ENCODE measurements around the gene PRKN.

The PRKN gene

DNA sequence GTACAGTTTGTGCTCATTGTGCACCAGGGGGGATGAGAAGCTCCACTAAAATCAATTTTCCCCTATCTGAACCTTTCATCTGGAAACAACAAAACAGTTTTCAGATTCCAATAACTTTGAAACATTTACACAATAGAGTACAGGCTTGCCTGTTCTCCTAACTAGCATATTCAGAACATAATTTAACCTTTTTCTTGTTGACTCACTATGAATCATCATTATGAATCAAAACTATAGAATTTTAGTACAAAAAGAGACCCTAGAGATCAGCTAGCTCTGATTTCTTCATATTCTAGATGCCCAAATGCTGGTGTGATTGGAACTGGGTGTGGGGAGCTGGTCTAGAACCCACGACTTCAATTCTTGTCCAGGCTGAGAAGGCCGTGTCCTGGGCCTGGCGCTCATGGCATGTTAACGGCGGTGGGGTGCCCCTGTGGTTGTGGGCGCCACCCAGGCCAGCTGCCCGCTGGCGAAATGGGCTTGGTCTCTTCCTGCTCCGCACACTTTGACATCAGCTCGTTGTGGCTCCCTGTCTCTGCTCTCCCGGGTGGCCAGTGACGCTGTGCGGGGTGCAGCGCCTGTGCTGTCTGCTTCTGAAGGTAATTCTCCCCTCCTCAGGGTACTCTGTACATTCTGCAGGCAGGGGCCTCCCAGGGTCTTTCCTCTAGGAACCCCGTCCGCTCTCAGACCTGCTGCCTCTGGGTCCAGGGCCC lies 1423.8 kb downstream of the PRKN start:
- peaks cover 5% of the 10 kb centered on the region for H3K27me3 Mint-ChIP-seq
- ATAC-seq (ENCODE audit: low read depth), result no peak
- H3K4me3 Mint-ChIP-seq, result no peak overlapping the region
- no peaks in the 10 kb centered on the region for H3K36me3 Mint-ChIP-seq
- no peak overlapping the region for H3K27ac Mint-ChIP-seq
- H3K9me3 Mint-ChIP-seq, result peaks cover 1% of the 10 kb centered on the region
- no peaks in the 10 kb centered on the region for H3K4me1 Mint-ChIP-seq
- no peak for DNase-seq (ENCODE audit: low spot score in 2 of 2)

DNA sequence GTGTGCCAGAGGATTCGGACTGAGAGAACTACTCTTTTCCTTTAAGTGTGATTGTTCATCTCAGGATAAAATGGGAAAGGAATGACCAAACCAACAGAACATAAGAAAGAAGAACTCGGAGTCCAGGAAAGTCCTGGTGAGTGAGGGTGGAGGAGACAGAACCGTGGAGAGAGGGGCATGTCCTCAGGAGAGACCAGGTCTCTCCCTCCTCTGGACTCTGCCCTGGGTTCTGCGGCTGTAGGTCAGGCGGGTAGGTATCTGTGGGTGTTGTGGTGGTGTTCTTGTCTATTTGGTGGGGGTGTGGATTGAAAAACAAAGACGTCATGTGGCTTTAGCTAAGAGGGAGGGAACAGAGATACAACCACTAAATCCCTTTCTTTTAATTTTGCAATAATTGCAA lies 1424.6 kb downstream of the PRKN start:
- Mint-ChIP-seq H3K4me1 (no peaks in the 10 kb centered on the region), H3K27ac (no peak overlapping the region), H3K9me3 (peaks cover 1% of the 10 kb centered on the region), H3K36me3 (no peaks in the 10 kb centered on the region), H3K4me3 (no peak overlapping the region), H3K27me3 (peaks cover 5% of the 10 kb centered on the region)
- DNase-seq (ENCODE audit: low spot score in 2 of 2) (no peak), ATAC-seq (ENCODE audit: low read depth) (no peak)

DNA sequence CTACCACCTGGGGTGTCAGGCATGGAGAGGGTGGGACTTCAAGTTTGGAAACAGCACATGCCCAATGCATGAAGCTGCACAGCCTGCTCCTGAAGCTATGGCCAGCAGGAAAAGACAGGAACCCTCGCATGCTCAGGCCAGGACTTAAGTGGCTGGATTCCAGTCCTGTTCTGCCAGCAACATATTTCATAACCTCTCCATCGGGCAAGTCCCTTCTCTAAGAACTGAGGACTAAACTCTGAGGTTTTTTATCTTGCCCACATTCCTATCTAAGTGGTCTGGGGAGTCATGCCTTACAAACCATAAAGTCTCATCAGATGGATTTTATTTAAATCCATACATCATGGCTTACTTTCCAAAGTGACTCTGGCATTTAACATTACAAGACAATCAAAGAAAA lies 1426.2 kb downstream of the PRKN start:
- H3K36me3 Mint-ChIP-seq, result no peaks in the 10 kb centered on the region
- H3K9me3 Mint-ChIP-seq, result no peaks in the 10 kb centered on the region
- no peak for ATAC-seq (ENCODE audit: low read depth)
- no peak overlapping the region for H3K4me3 Mint-ChIP-seq
- no peak for DNase-seq (ENCODE audit: low spot score in 2 of 2)
- H3K4me1 Mint-ChIP-seq, result no peaks in the 10 kb centered on the region
- H3K27me3 Mint-ChIP-seq, result peaks cover 5% of the 10 kb centered on the region
- no peak overlapping the region for H3K27ac Mint-ChIP-seq

DNA sequence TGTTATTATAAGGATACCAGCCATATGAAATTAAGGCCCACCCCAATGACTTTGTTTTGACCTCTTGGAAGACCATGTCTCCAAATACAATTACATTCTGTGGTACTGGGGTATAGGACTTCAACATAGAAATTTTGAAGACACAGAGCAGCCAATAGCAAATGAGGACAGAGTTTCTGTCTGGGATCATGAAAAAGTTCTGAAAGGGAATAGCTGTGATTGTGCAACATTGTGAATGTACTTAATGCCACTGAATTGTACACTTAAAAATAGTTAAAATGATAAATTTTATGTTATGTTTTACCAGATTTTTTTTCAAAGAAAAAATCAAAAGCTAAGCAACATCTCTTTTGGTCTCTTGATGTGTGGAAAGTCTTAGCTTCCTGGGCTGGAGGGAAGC lies 1426.7 kb downstream of the PRKN start:
- Mint-ChIP-seq H3K9me3 (no peaks in the 10 kb centered on the region), H3K27me3 (peaks cover 3% of the 10 kb centered on the region), H3K36me3 (no peaks in the 10 kb centered on the region), H3K4me1 (no peaks in the 10 kb centered on the region), H3K27ac (no peak overlapping the region), H3K4me3 (no peak overlapping the region)
- DNase-seq (ENCODE audit: low spot score in 2 of 2) (no peak), ATAC-seq (ENCODE audit: low read depth) (no peak)

DNA sequence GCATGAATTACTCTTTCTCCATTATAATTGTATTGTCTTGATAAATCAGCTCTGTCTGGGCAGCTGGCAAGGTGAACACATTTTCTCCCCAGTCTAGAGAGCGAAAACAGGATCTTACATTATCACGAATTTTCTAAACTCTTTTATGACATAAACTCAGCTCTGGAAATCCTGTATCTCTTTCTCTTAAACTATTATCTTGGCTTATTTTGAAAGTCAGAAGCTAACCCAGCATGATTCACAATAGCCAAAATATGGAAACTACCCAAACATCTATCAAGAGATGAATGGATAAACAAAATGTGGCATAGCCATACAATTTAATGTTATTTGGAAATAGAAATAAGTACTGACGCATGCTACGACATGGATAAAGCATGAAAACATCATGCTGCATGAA lies 1427.8 kb downstream of the PRKN start:
- no peak overlapping the region for H3K4me3 Mint-ChIP-seq
- no peaks in the 10 kb centered on the region for H3K4me1 Mint-ChIP-seq
- ATAC-seq (ENCODE audit: low read depth), result no peak
- H3K9me3 Mint-ChIP-seq, result no peaks in the 10 kb centered on the region
- peaks cover 3% of the 10 kb centered on the region for H3K27me3 Mint-ChIP-seq
- H3K36me3 Mint-ChIP-seq, result no peaks in the 10 kb centered on the region
- no peak for DNase-seq (ENCODE audit: low spot score in 2 of 2)
- H3K27ac Mint-ChIP-seq, result no peak overlapping the region

Data from memory B cell (primary cell).